NCI-H2196 treated with DMSO at 0.1 percent for 48 hours (cell line): ENCODE data around the gene SAV1.
"Not testable (repeated sequence)": the region's sequence is repeated elsewhere in the genome, so short reads cannot be mapped to it uniquely, and the experiment has no call there.

Experiments used
- DNase-seq: peaks from one replicate; lab custom pipeline; 2025; ENCODE audit not compliant: unreplicated experiment; lab: John Stamatoyannopoulos, UW

SAV1 gene

GRCh38 chr14:50667996-50668825 is at the start of gene SAV1:
Gene SAV1 (minus strand): TSS chr14:50668306. CDS start chr14:50667967, 339 bp downstream.
- peak; percentile 69 for DNase-seq

DNA sequence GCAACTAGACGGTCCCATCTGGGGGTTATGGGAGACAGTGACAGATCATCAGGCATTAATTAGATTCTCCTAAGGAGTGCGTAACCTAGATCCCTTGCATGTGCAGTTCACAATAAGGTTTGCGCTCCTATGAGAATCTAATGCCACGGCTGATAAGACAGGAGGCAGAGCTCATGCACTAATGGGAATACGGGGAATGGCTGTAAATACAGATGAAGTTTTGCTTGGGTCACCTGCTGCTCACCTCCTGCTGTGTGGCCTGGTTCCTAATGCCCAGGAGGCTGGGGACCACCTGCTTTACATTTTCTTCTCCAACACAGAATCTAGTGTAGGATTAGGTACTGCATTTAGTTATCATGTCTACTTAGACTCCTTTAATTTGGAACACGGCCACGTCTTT is 49.7 kb upstream of the SAV1 start:
- DNase-seq, result no peak

GRCh38 chr14:50714450-50715073 is 46.5 kb upstream of the SAV1 start:
- no peak for DNase-seq

DNA sequence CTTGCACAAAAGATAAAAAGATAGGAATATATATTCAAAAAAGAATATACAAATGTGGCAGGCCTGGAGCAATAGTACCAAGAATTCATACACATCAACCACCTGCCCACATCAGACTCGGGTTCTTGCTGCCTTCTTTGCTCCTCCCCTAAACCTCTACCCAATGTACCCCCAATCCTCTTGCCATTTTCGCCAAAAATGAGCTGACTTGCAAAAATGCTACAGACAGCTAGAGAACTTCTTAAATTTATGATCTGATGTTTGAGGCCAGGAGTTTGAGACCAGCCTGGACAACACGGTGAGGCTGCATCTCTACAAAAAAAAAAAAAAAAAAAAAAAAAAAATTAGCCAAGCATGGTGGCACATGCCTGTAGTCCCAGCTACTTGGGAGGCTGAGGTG is 42.9 kb upstream of the SAV1 start:
- DNase-seq, result no peak

DNA sequence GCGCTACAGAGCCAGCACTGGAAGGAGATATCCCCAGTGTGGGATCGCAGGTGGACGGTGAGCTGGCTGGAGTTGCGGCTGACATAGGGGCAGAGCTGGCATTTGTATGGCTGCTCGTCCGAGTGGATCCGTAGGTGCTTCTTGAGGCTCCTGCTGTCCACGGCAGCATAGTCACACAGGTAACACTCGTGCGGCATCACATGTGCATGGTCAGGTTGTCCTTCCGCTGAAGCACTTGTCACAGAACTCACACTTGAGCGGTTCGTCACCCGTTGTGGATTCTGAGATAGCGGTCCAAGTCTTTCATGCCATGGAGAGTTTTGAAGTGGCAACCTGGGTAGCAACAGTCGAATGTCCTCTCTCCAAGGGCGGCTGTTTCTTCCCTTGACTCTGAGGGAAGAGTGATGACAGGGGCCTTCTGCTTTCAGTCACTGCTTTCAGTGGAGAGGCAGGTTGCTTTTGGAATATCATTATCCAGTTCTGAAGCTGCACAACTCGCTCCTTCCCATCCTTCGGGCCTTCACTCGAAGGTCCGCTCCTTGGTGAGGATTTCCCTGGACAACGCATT is 37.0 kb upstream of the SAV1 start:
- no peak for DNase-seq

DNA sequence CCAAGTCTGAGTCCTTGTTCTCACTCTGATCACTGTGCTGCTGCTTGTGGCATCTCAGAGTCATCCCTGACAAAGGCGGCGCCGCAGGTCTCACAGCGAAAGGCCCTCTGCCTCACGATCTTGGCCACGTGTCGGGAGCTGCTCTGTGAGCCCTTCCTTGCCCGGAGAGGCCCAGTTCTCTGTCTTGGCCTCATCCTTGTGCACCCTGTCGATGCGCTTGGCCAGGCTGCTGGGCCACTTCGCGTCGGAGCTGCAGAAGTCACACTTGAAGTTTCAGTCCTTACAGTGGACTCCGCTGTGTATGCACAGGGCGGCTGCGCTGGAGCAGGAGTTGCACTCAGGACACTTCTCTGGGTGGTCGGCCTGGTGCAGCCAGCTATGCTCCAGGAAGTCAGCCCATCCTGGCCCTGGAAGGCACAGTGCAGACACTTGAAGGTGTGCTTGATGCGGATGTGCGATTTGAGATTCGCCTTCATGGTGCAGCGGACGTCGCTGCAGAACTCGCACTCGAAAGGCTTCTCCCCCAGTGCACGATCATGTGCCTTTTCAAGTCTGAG is 36.4 kb upstream of the SAV1 start:
- DNase-seq, result no peak

DNA sequence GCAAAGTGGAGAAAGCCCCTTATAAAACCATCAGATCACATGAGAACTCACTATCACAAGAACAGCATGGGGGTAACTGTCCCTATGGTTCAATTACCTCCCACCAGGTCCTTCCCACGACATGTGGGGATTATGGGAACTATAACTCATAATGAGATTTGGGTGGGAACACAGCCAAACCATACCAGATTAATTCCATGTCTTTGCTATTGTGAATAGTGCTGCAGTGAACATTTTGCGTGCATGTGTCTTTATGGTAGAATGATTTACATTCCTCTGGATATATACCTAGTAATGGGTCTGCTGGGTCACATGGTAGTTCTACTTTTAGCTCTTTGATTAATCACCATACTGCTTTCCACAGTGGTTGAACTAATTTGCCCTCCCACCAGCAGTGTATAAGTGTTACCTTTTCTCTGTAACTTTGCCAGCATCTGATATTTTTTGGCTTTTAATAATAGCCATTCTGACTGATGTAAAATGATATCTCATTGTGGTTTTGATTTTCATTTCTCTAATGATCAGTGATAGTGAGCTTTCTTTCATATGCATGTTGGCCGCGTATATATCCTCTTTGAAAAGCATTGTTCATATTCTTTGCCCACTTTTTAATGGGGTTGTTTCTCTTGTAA is 29.7 kb upstream of the SAV1 start:
- DNase-seq, result no peak

DNA sequence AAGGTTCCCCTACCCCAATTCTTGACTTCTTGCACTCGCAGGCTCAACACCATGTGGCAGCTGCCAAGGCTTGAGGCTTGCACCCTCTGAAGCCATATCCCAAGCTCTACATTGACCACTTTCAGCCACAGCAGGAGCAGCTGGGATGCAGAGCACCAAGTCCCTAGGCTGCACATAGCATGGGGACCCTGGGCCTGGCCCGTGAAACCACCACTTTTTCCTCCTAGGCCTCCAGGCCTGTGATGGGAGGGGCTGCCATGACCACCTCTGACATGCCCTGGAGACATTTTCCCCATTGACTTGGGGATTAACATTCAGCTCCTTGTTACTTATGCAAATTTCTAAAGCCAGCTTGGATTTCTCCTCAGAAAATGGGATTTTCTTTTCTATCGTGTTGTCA is 26.2 kb upstream of the SAV1 start:
- DNase-seq, result not testable (repeated sequence)

- DNase-seq, result no peak
Observed at GRCh38 chr14:50688875-50689274, 20.8 kb upstream of the SAV1 start.

DNA sequence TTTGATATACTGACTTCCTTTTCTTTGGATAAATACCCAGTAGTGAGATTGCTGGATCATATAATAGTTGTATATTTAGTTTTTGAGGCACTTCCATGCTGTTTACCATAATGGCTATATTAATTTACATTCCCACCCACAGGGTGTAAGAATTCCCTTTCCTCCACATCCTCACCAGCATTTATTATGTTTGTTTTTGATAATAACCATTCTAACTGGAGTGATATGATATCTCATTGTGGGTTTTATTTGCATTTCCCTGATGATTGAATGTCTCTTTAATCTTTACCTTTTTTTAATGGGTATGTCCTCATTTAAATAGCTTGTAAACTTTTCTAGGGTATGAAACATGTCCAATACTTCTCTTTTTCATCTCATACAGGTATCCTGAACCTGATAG is 11.6 kb upstream of the SAV1 start:
- DNase-seq, result no peak

DNA sequence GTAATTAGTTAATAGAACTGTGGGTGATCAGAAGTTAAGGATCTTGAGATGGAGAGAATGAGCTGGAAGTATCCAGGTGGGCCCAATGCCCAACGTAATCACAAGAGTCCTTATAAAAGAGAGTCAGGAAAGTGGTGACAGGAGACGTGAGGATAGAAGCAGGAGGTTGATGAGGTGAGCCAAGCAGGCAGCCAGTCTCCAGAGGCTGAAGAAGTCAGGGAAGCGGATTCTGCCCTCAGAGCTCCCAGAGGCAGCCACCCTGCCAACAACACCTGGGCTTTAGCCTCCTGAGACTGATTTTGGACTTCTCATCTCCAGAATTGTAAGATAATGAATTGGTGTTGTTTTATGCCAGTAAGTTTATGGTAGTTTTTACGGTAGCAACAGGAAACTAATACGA is 10.1 kb upstream of the SAV1 start:
- DNase-seq, result no peak

DNA sequence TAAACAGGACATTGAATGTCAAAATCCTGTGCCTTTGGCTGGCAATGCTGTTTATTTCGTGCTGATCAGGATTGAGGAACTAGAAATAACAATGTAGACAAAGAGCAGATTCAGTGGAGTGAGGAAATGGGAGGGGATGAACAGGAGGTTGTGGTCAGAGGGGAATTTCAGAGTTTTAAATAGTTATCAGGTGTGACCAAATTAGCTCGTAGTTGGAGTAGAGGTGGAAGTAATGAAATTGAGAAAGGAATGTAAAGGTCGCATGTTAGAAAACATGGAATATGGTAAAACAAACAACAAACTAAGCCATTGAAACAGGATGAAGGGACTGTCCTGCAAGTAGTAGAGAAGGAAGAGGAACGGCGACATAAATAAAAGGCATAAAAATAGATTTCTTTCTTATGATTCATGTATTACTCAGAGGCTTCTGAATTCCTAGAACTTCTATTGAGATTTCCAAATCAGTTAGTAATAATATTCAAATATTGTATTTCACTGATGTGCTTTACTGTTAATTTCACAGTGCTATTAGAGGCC is 9.5 kb upstream of the SAV1 start:
- no peak for DNase-seq

GRCh38 chr14:50676814-50677516 is 8.9 kb upstream of the SAV1 start:
- DNase-seq, result no peak

DNA sequence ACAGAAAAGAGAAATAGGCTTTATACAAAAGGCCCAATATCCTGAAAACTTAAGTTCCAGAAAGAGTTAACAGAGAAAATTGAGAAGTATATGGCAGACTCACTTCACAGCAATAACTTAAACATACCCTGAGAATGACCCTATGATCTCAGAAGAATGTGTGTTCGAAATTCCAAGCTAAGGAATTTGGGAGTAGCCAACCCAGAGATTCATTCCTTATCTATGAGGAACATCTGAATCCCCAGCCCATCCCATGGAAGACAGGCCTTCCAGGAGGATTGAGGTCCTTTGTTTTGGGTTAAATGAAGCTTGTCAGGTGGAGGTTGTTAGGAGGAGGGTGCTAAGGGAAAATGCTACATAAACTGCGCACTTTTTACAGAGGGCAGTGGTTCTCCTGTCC is 7.5 kb upstream of the SAV1 start:
- DNase-seq, result no peak

DNA sequence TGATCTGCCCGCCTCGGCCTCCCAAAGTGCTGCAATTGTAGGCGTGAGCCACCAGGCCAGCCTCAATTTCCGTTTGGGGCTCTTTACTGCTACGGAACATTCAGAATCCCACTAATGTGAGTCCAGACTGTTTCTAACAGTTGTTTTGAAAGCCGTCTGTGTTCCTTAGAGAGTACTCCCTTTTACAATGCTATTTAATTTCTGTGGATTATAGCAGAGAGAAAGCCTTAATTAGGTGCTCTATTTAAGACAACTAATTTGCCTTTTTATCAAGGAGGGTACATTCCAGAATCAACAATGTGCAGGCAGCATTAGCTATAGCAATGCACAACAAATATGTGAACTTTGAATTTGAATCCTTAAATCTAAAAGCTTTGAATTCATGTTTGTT is 2.8 kb upstream of the SAV1 start:
- no peak for DNase-seq

- no peak for DNase-seq
Observed at GRCh38 chr14:50670196-50670865, 2.2 kb upstream of the SAV1 start.

DNA sequence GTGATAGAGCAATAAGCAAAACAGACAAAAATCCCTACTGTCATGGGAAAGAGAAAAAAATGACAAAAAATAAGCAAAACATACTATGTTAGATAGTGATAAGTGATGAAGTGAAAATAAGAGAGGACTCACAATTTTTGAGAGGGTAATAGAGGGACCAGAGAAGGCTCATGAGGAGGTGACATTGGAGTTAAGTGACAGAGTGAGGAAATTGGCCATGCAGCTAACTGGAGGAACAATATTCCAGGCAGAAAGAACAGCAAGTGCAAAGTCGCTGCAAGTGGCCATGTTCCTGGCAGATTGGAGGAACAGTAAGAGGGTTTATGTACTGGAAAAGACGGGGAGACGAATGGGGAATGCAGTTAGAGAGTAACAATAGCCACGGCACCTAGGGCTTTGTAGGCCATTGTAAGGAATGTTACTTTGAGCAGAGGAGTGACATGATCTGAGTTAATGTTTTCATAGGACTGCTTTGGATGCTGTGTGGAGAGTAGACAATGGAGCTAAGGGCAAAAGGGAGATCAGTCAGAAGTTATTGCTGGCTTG is 1.4 kb upstream of the SAV1 start:
- no peak for DNase-seq

GRCh38 chr14:50668826-50669143 is 679 bp upstream of the SAV1 start:
- DNase-seq, result no peak

DNA sequence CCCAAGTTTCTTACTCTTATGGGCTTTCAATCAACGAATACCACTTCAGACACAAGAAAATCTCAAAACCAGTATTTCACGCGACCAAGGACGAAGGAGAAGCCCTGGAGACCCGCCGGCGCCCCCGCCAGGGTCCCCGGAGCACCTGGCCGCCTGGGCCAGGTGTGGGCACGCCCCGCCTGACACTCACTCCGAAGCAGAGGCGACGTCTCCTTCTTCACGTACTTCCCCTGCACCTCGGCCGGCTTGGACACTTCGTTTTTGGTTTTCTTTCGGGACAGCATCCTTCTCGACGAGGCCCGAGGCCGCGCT is 466 bp downstream of the SAV1 start:
- DNase-seq, result no peak
